NCI-H2227 treated with DMSO at 0.1 percent for 48 hours (cell line): Measurements from ENCODE around the gene LANCL1.

Source experiments
- DNase-seq: peaks from one replicate; lab custom pipeline; 2025; lab: John Stamatoyannopoulos, UW

The LANCL1 gene

GRCh38 chr2:210389856-210390255, 86.7 kb downstream of the LANCL1 start:
- DNase-seq = no peak

- DNase-seq = no peak
Measured at GRCh38 chr2:210388148-210388547, 88.4 kb downstream of the LANCL1 start.

GRCh38 chr2:210387074-210387473, 89.5 kb downstream of the LANCL1 start:
- no peak for DNase-seq
